HEK293 (cell line): ENCODE results near the gene ACACB.

Experiments
- HOXA7 ChIP-seq: sonication (generic); formaldehyde crosslinking; IDR thresholded peaks from 2 replicates; pipeline ENCODE4 v1.8.1; 2022; ENCODE audit warnings: missing genetic modification reagents, borderline replicate concordance
- KLF9 ChIP-seq: fragments of 450-650 bp; formaldehyde crosslinking; IDR thresholded peaks from 2 replicates; pipeline ENCODE4 v1.5.1; 2016; ENCODE audit warnings: missing biosample characterization, missing genetic modification characterization, low read depth
- PRDM6 ChIP-seq: fragments of 450-650 bp; formaldehyde crosslinking; IDR thresholded peaks from 2 replicates; pipeline ENCODE4 v1.5.1; 2017; ENCODE audit warnings: missing biosample characterization, missing genetic modification characterization
- RBAK ChIP-seq: fragments of 450-650 bp; formaldehyde crosslinking; IDR thresholded peaks from 2 replicates; pipeline ENCODE4 v1.5.1; 2016; ENCODE audit warnings: missing biosample characterization, missing genetic modification characterization
- ZBTB1 ChIP-seq: fragments of 450-650 bp; formaldehyde crosslinking; IDR thresholded peaks from 2 replicates; pipeline ENCODE4 v1.5.1; 2016; ENCODE audit warnings: missing biosample characterization, missing genetic modification characterization
- ZBTB11 ChIP-seq: fragments of 450-650 bp; formaldehyde crosslinking; conservative IDR thresholded peaks from 2 replicates; pipeline ENCODE4 v1.5.1; 2016; ENCODE audit warnings: low read depth, missing biosample characterization, missing genetic modification characterization
- ZBTB49 ChIP-seq: fragments of 450-650 bp; formaldehyde crosslinking; IDR thresholded peaks from 2 replicates; pipeline ENCODE4 v1.5.1; 2016; ENCODE audit warnings: missing biosample characterization, missing genetic modification characterization, low read depth
- ZNF148 ChIP-seq: fragments of 450-650 bp; formaldehyde crosslinking; IDR thresholded peaks from 2 replicates; pipeline ENCODE4 v1.5.0; 2017; ENCODE audit warnings: missing biosample characterization, missing genetic modification characterization, borderline replicate concordance
- ZNF19 ChIP-seq: fragments of 450-650 bp; formaldehyde crosslinking; IDR thresholded peaks from 2 replicates; pipeline ENCODE4; 2016; ENCODE audit warnings: missing biosample characterization, missing genetic modification characterization, low read depth
- ZNF202 ChIP-seq: fragments of 450-650 bp; formaldehyde crosslinking; IDR thresholded peaks from 2 replicates; pipeline ENCODE4 v1.5.1; 2016; ENCODE audit warnings: missing biosample characterization, missing genetic modification characterization, borderline replicate concordance
- ZNF239 ChIP-seq: fragments of 450-650 bp; formaldehyde crosslinking; IDR thresholded peaks from 2 replicates; pipeline ENCODE4 v1.5.1; 2016; ENCODE audit warnings: missing biosample characterization, missing genetic modification characterization
- ZNF324 ChIP-seq: fragments of 450-650 bp; formaldehyde crosslinking; IDR thresholded peaks from 2 replicates; pipeline ENCODE4 v1.5.1; 2016; ENCODE audit warnings: missing biosample characterization, missing genetic modification characterization
- ZNF391 ChIP-seq: fragments of 450-650 bp; formaldehyde crosslinking; IDR thresholded peaks from 2 replicates; pipeline ENCODE4 v1.5.1; 2016; ENCODE audit warnings: low read depth, missing biosample characterization, missing genetic modification characterization, borderline replicate concordance
- ZNF529 ChIP-seq: fragments of 450-650 bp; formaldehyde crosslinking; IDR thresholded peaks from 2 replicates; pipeline ENCODE4 v1.5.1; 2017; ENCODE audit warnings: missing genetic modification characterization, missing biosample characterization; ENCODE audit not compliant: insufficient replicate concordance
- ZNF558 ChIP-seq: fragments of 450-650 bp; formaldehyde crosslinking; IDR thresholded peaks from 2 replicates; pipeline ENCODE4 v1.5.1; 2016; ENCODE audit warnings: missing biosample characterization, missing genetic modification characterization
- ZNF629 ChIP-seq: fragments of 450-650 bp; formaldehyde crosslinking; IDR thresholded peaks from 2 replicates; pipeline ENCODE4 v1.5.1; 2017; ENCODE audit warnings: missing biosample characterization, missing genetic modification characterization
- ZNF677 ChIP-seq: fragments of 450-650 bp; IDR thresholded peaks from 2 replicates; pipeline ENCODE4 v1.5.0; 2018; ENCODE audit warnings: missing biosample characterization, mild to moderate bottlenecking, missing genetic modification characterization, moderate library complexity
- ZNF791 ChIP-seq: fragments of 450-650 bp; formaldehyde crosslinking; IDR thresholded peaks from 2 replicates; pipeline ENCODE4 v1.5.1; 2016; ENCODE audit warnings: missing biosample characterization, missing genetic modification characterization
- ZSCAN30 ChIP-seq: fragments of 450-650 bp; IDR thresholded peaks from 2 replicates; pipeline ENCODE4 v1.5.1; 2018; ENCODE audit warnings: missing biosample characterization, mild to moderate bottlenecking, missing genetic modification characterization, moderate library complexity
- TF ChIP-seq, protein P1 (sequence below): fragments of 450-650 bp; formaldehyde crosslinking; IDR thresholded peaks from 2 replicates; pipeline ENCODE4 v1.5.1; 2016; ENCODE audit warnings: missing biosample characterization, missing genetic modification characterization, borderline replicate concordance
- TF ChIP-seq, protein P2 (sequence below): fragments of 450-650 bp; formaldehyde crosslinking; IDR thresholded peaks from 2 replicates; pipeline ENCODE4 v1.5.1; 2017; ENCODE audit warnings: missing biosample characterization, missing genetic modification characterization

ACACB gene

DNA sequence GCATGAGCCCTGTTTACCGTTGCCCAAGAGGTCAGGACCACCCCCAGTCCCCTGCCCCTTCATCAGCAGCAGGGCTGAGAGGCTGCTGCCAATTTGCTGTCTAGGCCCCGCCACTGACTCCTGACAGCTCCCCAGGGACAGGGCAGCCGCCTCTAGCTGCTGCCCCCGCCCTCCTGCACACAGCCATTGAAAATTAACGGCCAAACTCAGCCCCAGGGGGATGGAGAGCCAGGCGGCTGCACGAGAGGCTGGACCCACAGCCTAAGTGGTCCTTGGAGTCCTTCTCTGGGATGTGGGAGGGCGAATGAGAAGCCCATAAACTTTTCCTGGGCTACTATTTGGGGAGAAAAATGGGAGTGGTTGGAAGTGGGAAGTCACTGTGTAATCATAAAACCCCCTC is 188.1 kb downstream of the ACACB start (continued):
- no peak for TF ChIP-seq ZNF148
- TF ChIP-seq ZNF558 (tag by site-specific recombination) = no peak
- TF ChIP-seq ZNF239 (tag by site-specific recombination) = no peak
- no peak for TF ChIP-seq ZNF677
- no peak for TF ChIP-seq ZNF791 (tag by site-specific recombination)
- TF ChIP-seq HOXA7 (CRISPR knock-in tag) = no peak
- 0 out of 2 replicates have a peak, but pooled peaks have one; percentile 20 for TF ChIP-seq ZNF629 (tag by site-specific recombination)
- no peak for TF ChIP-seq ZBTB1 (tag by site-specific recombination)
- no peak for TF ChIP-seq ZNF202 (tag by site-specific recombination)
- no peak for TF ChIP-seq PRDM6 (tag by site-specific recombination)
- TF ChIP-seq ZNF19 = no peak
- TF ChIP-seq ZBTB49 = no peak
- no peak for TF ChIP-seq ZNF324 (tag by site-specific recombination)
- 0 out of 2 replicates have a peak, but pooled peaks have one; percentile 60 for TF ChIP-seq ZSCAN30 (tag by site-specific recombination)
- no peak for TF ChIP-seq ZBTB11 (tag by site-specific recombination)
- no peak for TF ChIP-seq KLF9 (tag by site-specific recombination)
- TF ChIP-seq ZNF529 = no peak
- TF ChIP-seq, protein P1, sequence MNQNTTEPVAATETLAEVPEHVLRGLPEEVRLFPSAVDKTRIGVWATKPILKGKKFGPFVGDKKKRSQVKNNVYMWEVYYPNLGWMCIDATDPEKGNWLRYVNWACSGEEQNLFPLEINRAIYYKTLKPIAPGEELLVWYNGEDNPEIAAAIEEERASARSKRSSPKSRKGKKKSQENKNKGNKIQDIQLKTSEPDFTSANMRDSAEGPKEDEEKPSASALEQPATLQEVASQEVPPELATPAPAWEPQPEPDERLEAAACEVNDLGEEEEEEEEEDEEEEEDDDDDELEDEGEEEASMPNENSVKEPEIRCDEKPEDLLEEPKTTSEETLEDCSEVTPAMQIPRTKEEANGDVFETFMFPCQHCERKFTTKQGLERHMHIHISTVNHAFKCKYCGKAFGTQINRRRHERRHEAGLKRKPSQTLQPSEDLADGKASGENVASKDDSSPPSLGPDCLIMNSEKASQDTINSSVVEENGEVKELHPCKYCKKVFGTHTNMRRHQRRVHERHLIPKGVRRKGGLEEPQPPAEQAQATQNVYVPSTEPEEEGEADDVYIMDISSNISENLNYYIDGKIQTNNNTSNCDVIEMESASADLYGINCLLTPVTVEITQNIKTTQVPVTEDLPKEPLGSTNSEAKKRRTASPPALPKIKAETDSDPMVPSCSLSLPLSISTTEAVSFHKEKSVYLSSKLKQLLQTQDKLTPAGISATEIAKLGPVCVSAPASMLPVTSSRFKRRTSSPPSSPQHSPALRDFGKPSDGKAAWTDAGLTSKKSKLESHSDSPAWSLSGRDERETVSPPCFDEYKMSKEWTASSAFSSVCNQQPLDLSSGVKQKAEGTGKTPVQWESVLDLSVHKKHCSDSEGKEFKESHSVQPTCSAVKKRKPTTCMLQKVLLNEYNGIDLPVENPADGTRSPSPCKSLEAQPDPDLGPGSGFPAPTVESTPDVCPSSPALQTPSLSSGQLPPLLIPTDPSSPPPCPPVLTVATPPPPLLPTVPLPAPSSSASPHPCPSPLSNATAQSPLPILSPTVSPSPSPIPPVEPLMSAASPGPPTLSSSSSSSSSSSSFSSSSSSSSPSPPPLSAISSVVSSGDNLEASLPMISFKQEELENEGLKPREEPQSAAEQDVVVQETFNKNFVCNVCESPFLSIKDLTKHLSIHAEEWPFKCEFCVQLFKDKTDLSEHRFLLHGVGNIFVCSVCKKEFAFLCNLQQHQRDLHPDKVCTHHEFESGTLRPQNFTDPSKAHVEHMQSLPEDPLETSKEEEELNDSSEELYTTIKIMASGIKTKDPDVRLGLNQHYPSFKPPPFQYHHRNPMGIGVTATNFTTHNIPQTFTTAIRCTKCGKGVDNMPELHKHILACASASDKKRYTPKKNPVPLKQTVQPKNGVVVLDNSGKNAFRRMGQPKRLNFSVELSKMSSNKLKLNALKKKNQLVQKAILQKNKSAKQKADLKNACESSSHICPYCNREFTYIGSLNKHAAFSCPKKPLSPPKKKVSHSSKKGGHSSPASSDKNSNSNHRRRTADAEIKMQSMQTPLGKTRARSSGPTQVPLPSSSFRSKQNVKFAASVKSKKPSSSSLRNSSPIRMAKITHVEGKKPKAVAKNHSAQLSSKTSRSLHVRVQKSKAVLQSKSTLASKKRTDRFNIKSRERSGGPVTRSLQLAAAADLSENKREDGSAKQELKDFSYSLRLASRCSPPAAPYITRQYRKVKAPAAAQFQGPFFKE (tag by site-specific recombination) = no peak
- no peak for TF ChIP-seq RBAK (tag by site-specific recombination)
- no peak for TF ChIP-seq ZNF391 (tag by site-specific recombination)
- TF ChIP-seq, protein P2, sequence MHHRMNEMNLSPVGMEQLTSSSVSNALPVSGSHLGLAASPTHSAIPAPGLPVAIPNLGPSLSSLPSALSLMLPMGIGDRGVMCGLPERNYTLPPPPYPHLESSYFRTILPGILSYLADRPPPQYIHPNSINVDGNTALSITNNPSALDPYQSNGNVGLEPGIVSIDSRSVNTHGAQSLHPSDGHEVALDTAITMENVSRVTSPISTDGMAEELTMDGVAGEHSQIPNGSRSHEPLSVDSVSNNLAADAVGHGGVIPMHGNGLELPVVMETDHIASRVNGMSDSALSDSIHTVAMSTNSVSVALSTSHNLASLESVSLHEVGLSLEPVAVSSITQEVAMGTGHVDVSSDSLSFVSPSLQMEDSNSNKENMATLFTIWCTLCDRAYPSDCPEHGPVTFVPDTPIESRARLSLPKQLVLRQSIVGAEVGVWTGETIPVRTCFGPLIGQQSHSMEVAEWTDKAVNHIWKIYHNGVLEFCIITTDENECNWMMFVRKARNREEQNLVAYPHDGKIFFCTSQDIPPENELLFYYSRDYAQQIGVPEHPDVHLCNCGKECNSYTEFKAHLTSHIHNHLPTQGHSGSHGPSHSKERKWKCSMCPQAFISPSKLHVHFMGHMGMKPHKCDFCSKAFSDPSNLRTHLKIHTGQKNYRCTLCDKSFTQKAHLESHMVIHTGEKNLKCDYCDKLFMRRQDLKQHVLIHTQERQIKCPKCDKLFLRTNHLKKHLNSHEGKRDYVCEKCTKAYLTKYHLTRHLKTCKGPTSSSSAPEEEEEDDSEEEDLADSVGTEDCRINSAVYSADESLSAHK (tag by site-specific recombination) = no peak
